SKM-1 (cell line): ENCODE measurements around the gene GOLGA1.
"Not testable (repeated sequence)": the region's sequence is repeated elsewhere in the genome, so short reads cannot be mapped to it uniquely, and the experiment has no call there.

Experiments
- DNase-seq: peaks from one replicate; lab custom pipeline; 2025; ENCODE audit not compliant: unreplicated experiment; lab: John Stamatoyannopoulos, UW

Gene GOLGA1

DNA sequence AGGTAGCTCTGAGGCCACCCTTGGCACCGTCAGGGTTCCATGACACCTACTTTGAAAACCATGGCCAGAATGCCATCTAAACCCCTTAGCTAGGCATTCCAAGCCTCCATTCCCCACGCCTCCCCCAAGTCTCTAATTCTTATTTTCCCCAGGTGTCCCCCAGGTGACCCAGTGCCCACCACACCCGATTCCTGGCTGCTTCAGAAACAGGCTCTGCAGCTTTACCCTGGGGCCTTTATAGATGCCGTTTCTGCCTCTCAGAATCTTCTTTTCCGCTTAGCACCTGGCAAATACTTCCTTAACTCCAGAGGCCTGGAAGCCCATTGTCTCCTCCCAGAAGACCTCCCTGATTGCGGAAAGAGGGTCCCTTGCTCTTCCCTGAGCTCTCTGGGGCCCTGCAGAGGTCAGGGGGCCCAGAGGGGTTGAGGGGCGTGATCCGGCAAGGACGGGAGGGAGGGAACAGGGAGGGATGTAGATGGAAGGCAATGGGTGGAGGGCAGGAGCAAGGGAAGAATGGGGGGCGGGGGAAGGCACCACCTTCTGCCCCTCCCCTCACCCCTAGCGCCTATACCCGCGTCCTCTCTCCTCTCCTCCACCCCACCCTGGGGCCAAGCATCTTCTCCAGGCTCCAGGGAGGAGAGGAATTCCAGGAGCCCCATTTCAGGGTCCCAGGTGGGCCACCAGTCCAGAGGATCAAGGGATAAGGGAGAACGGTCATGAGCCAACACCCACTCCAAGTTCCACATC lies 99.6 kb downstream of the GOLGA1 start:
- DNase-seq, result no peak

DNA sequence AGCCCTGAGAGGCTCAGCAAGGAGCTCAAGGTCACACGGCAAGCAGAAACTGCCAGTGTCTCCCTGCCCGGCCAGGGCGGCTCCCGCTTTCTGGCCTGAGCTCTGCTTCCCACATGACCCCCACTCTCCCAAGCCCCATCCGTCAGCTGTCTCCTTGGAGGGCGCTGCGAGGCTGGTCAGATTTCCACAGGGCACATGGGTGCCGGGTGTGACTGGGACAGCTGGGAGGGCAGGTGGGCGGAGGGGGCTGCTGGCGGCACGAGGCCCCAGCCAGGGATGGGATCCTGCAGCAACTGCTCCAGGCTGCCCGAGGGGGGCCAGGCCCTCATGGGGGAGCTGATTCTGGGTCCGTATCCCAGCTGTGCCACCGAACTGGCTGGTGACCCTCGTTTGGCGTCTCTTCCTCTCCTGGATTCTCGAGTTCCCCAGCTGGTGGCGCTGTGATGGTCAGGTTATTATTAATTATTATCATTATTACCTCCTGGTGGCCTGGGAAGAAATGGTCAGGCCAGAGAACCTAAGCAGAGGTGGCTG lies 100.5 kb downstream of the GOLGA1 start:
- DNase-seq, result no peak

DNA sequence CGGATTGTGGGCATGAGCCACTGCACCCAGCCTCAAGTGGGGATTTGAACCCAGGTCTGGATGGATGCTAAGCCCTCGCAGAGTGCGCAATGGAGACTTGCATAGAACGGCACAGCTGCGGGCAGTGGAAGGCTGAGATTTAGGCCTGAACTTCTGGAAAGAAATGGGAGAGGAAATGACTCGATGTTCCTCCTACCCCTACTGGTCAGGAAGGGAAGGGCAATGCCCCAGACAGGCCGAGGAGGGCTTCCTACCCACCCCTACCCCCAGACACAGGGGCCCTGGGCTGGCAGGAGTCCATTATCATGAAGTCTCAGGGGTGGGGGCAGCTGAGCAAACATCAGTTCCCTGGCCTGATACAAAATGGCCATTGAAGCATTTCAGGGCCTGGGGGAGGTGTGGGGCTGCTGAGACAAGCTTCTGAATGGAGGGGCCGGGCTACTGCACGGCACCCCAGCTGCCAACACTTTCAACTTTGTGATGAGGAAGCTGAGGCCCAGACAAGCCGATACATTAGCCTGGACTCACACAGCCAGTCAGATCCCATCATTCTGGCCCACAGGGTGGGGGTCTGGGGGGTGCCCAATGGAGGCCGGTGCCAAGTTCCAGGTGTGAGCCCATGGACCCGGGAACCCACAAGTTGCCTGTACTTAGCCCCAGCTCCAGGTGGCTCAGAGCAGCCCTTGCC lies 101.1 kb downstream of the GOLGA1 start:
- no peak for DNase-seq

DNA sequence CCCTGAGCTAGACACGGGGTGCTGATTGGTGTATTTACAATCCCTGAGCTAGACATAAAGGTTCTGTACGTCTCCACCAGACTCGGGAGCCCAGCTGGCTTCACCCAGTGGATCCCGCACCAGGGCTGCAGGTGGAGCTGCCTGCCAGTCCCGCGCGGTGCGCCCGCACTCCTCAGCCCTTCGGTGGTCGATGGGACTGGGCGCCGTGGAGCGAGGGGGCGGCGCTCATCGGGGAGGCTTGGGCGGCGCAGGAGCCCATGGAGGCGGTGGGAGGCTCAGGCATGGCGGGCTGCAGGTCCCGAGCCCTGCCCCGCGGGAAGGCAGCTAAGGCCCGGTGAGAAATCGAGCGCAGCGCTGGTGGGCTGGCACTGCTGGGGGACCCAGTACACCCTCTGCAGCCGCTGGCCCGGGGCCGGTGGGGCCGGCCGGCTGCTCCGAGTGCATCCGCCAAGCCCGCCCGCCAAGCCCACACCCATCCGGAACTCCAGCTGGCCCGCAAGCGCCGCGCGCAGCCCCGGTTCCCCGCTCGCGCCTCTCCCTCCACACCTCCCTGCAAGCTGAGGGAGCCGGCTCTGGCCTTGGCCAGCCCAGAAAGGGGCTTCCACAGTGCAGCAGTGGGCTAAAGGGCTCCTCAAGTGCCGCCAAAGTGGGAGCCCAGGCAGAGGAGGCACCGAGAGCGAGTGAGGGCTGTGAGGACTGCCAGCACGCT lies 102.2 kb downstream of the GOLGA1 start:
- not testable (repeated sequence) for DNase-seq

DNA sequence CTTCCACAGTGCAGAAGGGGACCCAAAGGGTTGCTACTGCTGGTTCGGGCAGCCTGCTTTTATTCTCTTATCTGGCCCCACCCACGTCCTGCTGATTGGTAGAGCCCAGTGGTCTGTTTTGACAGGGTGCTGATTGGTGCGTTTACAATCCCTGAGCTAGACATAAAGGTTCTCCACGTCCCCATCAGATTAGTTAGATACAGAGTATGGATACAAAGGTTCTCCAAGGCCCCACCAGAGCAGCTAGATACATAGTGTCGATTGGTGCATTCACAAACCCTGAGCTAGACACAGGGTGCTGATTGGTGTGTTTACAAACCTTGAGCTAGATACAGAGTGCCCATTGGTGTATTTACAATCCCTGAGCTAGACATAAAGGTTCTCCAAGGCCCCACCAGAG lies 102.8 kb downstream of the GOLGA1 start:
- DNase-seq, result not testable (repeated sequence)

DNA sequence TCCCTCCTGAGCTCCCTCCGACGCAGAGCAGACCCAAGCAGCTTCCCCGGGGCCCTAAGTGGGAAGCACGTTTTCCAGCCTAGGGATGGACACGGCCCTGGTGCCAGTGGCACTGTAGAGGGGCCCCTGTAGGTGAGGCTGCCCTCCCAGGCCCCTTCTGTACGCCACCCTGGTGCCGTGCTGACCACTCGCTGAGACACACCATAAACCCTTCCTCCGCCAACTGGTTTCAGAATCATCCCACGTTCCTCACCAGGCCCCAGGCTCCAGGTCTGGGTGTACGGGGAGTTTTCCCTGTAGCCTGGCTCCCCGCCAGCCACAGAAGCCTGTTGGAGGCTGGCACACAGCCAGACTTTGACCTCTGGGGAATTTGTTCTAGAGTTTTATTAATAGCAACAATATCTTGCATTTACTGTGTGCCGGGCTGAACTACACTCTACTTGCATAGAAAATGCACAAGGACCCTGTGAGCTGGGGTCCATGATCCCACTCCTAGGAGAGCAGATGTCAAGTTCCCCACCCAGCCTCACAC lies 105.8 kb downstream of the GOLGA1 start:
- DNase-seq, result no peak

DNA sequence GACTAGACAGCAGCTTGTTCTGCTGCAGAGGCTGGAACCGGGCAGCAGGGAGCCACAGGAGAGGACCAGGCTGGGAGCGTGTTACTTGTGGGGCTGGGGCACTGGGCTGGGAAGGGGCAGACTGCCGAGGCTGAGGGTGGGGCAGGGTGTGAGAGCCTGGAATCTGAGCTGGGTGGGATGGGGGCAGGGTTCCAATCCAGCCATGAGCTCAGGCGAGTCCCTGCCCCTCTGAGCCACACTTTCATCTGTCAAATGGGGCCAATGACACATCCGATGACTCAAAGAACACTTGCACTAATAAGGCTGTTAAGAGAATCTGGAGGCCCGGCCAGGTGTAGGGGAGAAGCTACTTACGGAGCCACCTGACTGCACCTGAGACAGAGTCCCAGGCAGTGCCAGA lies 106.3 kb downstream of the GOLGA1 start:
- DNase-seq, result no peak

DNA sequence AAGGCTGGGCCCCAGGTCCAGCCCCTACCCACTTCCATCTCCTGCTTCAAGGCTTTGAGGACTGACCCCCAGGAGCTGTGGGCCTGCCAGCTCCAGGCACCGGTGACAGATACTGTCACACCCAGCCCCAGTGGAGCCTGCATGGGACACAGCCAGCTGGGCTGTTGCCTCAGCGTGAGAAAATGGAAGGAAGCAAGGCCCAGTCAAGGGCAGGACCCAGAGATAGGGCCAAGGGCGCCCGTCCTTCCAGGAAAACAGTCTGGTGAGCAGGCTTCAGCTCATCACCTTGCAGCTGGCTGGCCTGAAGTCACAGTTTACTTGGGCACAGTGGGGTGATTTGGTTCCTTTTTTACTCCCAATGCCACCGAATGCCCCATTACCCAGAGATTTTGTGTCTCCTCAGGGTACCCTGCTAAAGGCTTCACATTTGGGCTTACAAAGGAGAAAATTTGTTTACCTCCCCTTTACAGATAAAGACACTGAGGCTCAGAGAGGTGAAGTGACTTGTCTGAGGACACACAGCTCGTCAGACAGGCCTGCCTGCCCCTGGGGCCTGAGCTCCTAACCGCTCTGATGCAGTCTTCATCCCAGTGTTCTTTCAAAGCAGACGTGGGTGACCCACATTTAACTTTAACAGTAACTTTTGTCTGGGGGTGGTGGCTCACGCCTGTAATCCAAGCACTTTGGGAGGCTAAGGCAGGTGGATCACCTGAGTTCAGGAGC lies 109.1 kb downstream of the GOLGA1 start:
- no peak for DNase-seq

DNA sequence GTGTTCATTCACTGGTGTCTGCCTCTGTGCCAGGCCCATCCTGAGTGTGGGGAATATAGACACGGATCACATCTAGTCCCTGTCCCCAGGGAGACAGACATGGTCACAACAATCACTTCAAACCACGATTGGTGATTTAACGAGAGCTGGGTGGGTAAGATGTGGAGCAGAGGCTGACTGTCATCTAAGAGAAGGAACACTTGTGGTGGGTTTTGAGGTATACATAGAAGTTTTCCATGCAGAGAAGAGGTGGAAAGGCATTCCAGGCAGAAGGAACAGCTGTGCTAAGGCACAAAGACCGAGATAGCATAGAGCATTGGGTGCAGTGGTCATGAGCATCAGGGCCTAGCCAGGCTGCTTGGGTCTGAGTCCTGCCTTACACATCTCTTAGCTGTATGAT lies 110.3 kb downstream of the GOLGA1 start:
- no peak for DNase-seq

DNA sequence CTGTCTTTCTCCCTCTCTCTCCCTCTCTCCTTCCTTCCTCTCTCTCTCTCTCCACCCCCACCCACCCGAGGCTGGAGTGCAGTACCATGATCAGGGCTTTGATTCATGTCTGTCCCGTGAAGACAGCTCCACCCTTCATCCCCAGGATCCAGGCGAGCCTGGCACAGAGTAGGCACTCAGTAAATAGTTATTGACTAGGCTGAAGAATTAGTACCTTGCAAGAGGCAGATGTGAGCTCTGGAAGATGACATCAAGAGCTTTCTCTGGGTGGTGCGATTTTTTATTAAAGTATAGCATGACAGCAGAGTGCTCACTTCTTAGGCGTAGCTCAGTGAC lies 111.6 kb downstream of the GOLGA1 start:
- no peak for DNase-seq

DNA sequence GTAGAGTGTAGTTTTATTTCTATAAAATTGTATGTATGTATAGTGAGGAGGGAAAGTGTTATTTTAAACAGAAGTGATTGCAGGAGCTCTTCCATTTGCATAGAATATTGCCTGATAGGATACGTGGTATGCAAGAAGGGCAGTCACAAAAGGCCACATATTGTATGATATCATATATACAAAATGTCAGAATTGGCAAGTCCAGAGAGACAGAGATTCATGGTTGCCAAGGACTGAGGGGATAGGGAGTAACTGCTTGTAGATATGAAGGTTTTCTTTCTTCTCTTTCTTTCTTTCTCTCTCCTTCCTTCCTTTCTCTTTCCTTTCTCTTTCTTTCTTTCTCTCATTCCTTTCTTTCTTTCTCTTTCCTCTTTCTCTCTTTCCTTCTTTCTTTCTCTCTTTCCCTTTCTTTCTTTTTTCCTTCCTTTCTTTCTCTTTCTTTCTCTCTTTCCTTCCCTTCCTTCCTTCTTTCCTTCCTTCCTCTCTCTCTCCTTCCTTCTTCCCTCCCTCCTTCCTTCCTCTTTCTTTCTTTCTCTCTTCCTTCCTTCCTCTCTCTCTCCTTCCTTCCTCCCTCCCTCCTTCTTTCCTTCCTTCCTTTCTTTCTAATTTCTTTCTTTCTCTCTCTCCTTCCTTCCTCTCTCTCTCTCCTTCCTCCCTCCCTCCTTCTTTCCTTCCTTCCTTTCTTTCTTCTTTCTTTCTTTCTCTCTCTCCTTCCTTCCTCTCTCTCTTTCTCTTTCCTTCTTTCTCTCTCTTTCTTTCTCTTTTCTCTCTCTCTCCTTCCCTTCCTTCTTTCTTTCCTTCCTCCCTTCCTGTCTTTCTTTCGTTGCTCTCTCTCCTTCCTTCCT lies 112.2 kb downstream of the GOLGA1 start:
- DNase-seq, result no peak
